Common myeloid progenitor, CD34-positive (primary cell): Measurements from ENCODE around the gene MAGEB3.

Source experiments
- CTCF ChIA-PET: fragments of 350-600 bp; sonication (Branson Sonifier 250); formaldehyde crosslinking; loops from one replicate; lab custom pipeline; 2021; ENCODE audit warnings: antibody characterized with exemption; lab: Charles Lee
- POLR2A ChIA-PET: fragments of 350-600 bp; sonication (Branson Sonifier 250); formaldehyde crosslinking; loops from one replicate; lab custom pipeline; 2021; ENCODE audit warnings: antibody characterized with exemption; lab: Charles Lee
- DNase-seq, 3 donors: peaks; one replicate each; pipeline versions ENCODE4 v3.0.0 to v3.0.0-alpha.2; 2013
- H3K27ac ChIP-seq, 2 experiments: 1 replicate in 1 of 2; 2 replicates in 1 of 2; pipeline ENCODE4 v1.7.0; 2013; ENCODE audit warnings: inconsistent platforms in 2 of 2, low read length in 2 of 2, mild to moderate bottlenecking in 2 of 2, low read depth in 1 of 2, moderate library complexity in 1 of 2; ENCODE audit not compliant: severe bottlenecking in 2 of 2, insufficient read depth in 1 of 2, poor library complexity in 1 of 2
- H3K27me3 ChIP-seq, 5 experiments: replicated peaks in 2 of 5; 1 replicate in 3 of 5; 2 replicates in 2 of 5; pipeline versions ENCODE4 v1.6.1 to v1.7.0; 2013; ENCODE audit warnings: low read length in 4 of 5, mild to moderate bottlenecking in 2 of 5, moderate library complexity in 2 of 5, inconsistent platforms in 1 of 5; ENCODE audit not compliant: insufficient read depth in 5 of 5, control insufficient read depth in 4 of 5
- H3K36me3 ChIP-seq, 4 experiments: 1 replicate in 2 of 4; 2 replicates in 2 of 4; pipeline versions ENCODE4 v1.6.1 to v1.7.0; 2013; ENCODE audit warnings: low read length in 3 of 4, control low read depth in 1 of 4, mild to moderate bottlenecking in 1 of 4; ENCODE audit not compliant: control insufficient read depth in 4 of 4, insufficient read depth in 4 of 4
- H3K4me1 ChIP-seq, 4 experiments: 1 replicate in 3 of 4; 2 replicates in 1 of 4; pipeline versions ENCODE4 v1.6.1 to v1.7.1; 2013; ENCODE audit warnings: low read length in 3 of 4, mild to moderate bottlenecking in 3 of 4, control low read depth in 1 of 4, inconsistent platforms in 1 of 4, moderate library complexity in 1 of 4; ENCODE audit not compliant: control insufficient read depth in 4 of 4, insufficient read depth in 4 of 4; ENCODE audit errors: control extremely low read depth in 1 of 4
- H3K4me3 ChIP-seq, 7 experiments: 1 replicate in 4 of 7; 2 replicates in 3 of 7; pipeline versions ENCODE4 v1.5.1 to v1.7.0; 2013; ENCODE audit warnings: mild to moderate bottlenecking in 7 of 7, low read length in 6 of 7, moderate library complexity in 6 of 7, inconsistent platforms in 2 of 7, low read depth in 2 of 7, control low read depth in 1 of 7; ENCODE audit not compliant: insufficient read depth in 4 of 7, control insufficient read depth in 1 of 7; ENCODE audit errors: extremely low read depth in 1 of 7
- H3K9me3 ChIP-seq, 5 experiments: 1 replicate in 4 of 5; 2 replicates in 1 of 5; pipeline versions ENCODE4 v1.6.1 to v1.7.1; 2013; ENCODE audit warnings: low read length in 4 of 5, mild to moderate bottlenecking in 2 of 5, inconsistent platforms in 1 of 5, low read depth in 1 of 5, moderate library complexity in 1 of 5; ENCODE audit not compliant: control insufficient read depth in 4 of 5, insufficient read depth in 2 of 5; ENCODE audit errors: control extremely low read depth in 1 of 5
- WGBS: methylation state at CpG from one replicate; pipeline ENCODE4 v1.1.5; 2013; ENCODE audit not compliant: insufficient coverage; 5-methylcytosine and 5-hydroxymethylcytosine counted together

Gene MAGEB3

DNA sequence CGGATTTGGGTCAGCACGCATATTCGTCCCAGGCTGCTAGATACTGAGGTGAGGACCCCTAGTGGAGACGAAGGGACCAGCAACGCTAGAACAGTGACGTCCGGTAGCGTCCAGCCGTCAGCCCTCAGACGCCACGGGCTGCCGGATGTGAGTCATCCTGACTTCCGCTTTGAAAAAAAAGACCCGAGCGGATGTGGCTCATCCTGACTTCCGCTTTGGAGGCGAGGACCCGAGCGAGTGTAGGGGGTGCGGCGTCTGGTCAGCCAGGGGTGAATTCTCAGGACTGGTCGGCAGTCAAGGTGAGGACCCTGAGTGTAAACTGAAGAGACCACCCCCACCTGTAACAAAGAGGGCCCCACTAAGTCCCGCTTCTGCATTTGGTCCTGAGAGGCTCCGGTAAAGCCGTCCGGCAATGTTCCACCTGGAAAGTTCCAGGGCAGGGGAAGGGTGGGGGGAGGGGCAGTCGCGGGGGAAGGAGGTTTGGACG lies 15.1 kb upstream of the MAGEB3 start, which contains the start of gene MAGEB2:
Gene MAGEB2 (plus strand): TSS at position 207 of the 487 bp plus-strand sequence. CDS start 3,018 bp downstream, outside the sequence.
- H3K4me3 ChIP-seq: no peak within 1 kb of the TSS
- 87% methylated on average over 27 of the region's 29 CpGs for WGBS
- no peaks in the 10 kb centered on the region for H3K9me3 ChIP-seq
- peaks cover 0 to 4% (median 0%) of the 10 kb centered on the region in 5 experiments for H3K27me3 ChIP-seq
- no peak within 1 kb of the TSS for H3K27ac ChIP-seq
- H3K4me1 ChIP-seq: no peaks in the 10 kb centered on the region
- CTCF ChIA-PET: no interaction called here
- H3K36me3 ChIP-seq: no peaks in the 10 kb centered on the region
- no peak for DNase-seq
- POLR2A ChIA-PET: no interaction called here

DNA sequence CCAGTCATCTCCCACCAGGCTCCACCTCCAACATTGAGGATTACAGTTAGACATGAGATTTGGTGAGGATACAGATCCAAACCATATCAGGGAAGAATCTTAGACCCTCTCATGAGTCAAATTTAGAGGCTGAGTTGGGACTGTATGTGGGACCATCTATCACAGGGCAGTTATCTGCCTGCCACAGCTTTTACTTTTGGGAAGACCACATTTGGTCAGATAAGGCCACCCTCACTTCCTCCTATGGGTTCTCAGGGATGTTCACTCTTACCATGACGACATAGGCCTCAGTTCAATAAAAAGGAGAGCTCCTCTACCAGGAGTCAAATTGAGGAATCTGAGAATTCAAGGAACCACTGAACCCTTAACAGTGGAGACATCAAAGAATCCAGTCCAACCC lies 13.0 kb upstream of the MAGEB3 start:
- 0% methylated on average over 1 of the region's 1 CpG for WGBS
- Histone ChIP-seq H3K4me3 (no peak overlapping the region), H3K9me3 (no peaks in the 10 kb centered on the region), H3K36me3 (no peaks in the 10 kb centered on the region), H3K27me3 (peaks cover 0 to 4% (median 0%) of the 10 kb centered on the region in 5 experiments), H3K27ac (no peak overlapping the region), H3K4me1 (no peaks in the 10 kb centered on the region)
- DNase-seq: peak; percentile 11 to 27 (median 22)
- ChIA-PET CTCF (no interaction called here), POLR2A (no interaction called here)

DNA sequence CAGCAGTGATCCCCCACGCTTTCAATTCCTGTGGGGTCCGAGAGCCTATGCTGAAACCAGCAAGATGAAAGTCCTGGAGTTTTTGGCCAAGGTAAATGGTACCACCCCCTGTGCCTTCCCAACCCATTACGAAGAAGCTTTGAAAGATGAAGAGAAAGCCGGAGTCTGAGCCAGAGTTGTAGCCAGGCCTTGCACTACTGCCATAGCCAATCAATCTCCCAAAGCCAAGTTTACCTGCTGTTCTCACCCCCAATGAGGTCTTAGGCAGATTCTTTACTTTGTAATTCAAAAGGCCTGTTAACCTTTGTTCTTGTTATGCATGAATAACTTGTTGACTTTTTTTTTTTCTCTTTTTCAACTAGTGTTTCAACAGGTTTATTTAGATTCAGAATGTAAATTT lies 11.1 kb upstream of the MAGEB3 start:
- Histone ChIP-seq H3K27ac (no peak overlapping the region), H3K27me3 (peaks cover 0 to 4% (median 0%) of the 10 kb centered on the region in 5 experiments), H3K4me3 (no peak overlapping the region), H3K4me1 (no peaks in the 10 kb centered on the region), H3K9me3 (no peaks in the 10 kb centered on the region), H3K36me3 (no peaks in the 10 kb centered on the region)
- ChIA-PET POLR2A (no interaction called here), CTCF (no interaction called here)
- WGBS: 92% methylated on average over 3 of the region's 4 CpGs
- DNase-seq: no peak

DNA sequence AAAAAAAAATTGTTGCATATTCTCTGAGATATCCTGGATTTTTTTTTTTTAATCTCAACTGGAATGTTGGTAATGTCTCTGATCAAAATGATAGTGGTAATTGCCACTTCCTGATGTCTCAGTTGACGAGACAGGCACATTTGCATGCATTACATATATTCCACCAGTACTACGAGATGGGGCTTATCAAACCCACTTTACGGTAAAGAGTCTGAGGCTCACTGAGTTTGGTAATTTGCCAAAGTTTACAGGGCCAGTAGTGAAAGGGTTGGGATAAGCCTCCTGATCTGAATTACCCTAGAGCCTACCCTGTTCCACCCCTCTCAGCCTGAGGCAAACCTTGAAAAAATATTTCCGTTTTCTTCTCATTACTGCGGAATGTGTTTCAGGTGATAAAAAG lies 9.8 kb upstream of the MAGEB3 start:
- WGBS: 79% methylated on average over 3 of the region's 5 CpGs
- Histone ChIP-seq H3K36me3 (no peaks in the 10 kb centered on the region), H3K4me3 (no peak overlapping the region), H3K4me1 (no peaks in the 10 kb centered on the region), H3K27me3 (peaks cover 0 to 4% (median 0%) of the 10 kb centered on the region in 5 experiments), H3K9me3 (no peaks in the 10 kb centered on the region), H3K27ac (no peak overlapping the region)
- POLR2A ChIA-PET: no interaction called here
- DNase-seq: no peak
- CTCF ChIA-PET: no interaction called here

DNA sequence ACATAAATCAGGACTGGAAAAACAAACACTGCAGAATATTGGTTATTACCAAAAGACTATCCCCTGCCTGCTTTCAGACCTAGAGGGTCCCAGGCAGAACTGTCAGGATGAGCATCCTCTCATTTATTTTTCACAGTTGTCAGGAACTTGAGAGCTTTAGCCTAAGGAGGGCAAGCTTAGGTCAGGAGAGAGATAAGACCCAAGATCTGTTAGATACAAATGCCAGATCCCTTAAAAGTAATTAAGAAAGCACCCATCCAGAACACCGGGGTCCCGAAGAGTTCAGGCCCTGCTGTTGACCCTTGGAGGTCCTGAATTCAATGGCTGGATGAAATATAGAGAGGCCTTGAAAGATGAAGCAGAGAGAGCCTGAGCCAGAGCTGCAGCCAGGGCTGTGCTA lies 5.9 kb upstream of the MAGEB3 start:
- no peaks in the 10 kb centered on the region for H3K9me3 ChIP-seq
- no peak overlapping the region for H3K27ac ChIP-seq
- 83% methylated on average over 2 of the region's 2 CpGs for WGBS
- no peak overlapping the region for H3K4me3 ChIP-seq
- no peak for DNase-seq
- no peaks in the 10 kb centered on the region for H3K27me3 ChIP-seq
- ChIA-PET POLR2A (no interaction called here), CTCF (no interaction called here)
- no peaks in the 10 kb centered on the region for H3K36me3 ChIP-seq
- no peaks in the 10 kb centered on the region for H3K4me1 ChIP-seq

DNA sequence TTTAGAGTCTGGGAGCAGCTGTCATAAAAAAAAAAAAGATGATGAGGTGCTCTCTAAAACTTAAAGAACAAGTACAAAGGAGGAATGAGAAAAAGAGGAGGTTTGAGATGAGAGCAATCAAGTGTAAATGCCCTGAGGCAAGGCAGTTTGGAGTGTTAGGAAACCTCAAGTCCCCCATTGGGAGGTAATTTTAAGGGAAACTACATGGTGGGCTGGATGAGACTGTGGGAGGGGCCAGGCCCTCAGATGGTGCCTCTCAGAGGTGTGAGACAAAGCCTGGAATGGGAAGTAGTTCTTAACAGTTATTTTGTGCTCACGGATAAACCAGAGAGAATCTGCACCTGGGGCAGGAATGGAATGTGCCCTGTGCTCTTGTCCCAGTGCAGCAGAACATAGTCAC lies 1.9 kb upstream of the MAGEB3 start:
- H3K4me3 ChIP-seq: no peak overlapping the region
- no peaks in the 10 kb centered on the region for H3K9me3 ChIP-seq
- H3K36me3 ChIP-seq: no peaks in the 10 kb centered on the region
- H3K27me3 ChIP-seq: no peaks in the 10 kb centered on the region
- POLR2A ChIA-PET: no interaction called here
- no peaks in the 10 kb centered on the region for H3K4me1 ChIP-seq
- DNase-seq: no peak
- CTCF ChIA-PET: interaction anchor here (0.6 kb wide), 1 partner anchor 21 kb away, joined by 3 read pairs; no protein-coding TSS in a partner anchor
- no peak overlapping the region for H3K27ac ChIP-seq
- 71% methylated on average over 1 of the region's 1 CpG for WGBS

DNA sequence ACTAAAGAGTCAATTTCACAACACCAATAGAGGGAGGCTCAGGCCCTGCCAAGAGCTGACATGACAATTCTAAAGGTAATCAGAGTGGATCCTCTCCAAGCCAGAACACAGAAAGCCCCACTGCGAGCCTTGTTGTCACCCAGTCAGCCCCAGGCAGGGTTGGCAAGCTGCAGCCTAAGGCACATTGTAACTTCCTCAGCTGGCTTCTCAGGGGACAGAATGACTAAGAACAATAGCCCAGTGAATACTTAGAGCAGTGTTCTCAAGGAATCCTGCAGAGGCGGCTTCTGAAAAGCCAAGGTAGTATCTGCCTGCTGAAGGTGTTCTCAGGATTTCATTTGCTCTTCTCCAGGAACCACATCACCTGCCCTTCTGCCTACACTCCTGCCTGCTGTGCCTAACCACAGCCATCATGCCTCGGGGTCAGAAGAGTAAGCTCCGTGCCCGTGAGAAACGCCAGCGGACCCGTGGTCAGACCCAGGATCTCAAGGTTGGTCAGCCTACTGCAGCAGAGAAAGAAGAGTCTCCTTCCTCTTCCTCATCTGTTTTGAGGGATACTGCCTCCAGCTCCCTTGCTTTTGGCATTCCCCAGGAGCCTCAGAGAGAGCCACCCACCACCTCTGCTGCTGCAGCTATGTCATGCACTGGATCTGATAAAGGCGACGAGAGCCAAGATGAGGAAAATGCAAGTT lies 11.4 kb downstream of the MAGEB3 start, which contains the start of gene MAGEB4:
Gene MAGEB4 (plus strand): TSS at position 277 of the 692 bp plus-strand sequence. CDS start 136 bp downstream, at position 413.
- ChIA-PET CTCF (no interaction called here), POLR2A (no interaction called here)
- H3K9me3 ChIP-seq: no peaks in the 10 kb centered on the region
- no peaks in the 10 kb centered on the region for H3K36me3 ChIP-seq
- H3K4me3 ChIP-seq: no peak within 1 kb of the TSS
- no peak within 1 kb of the TSS for H3K27ac ChIP-seq
- no peaks in the 10 kb centered on the region for H3K27me3 ChIP-seq
- WGBS: 95% methylated on average over 10 of the region's 10 CpGs
- no peaks in the 10 kb centered on the region for H3K4me1 ChIP-seq
- no peak for DNase-seq
